NCI-H1436 treated with DMSO at 0.1 percent for 48 hours (cell line): Measurements from ENCODE around the gene ZNF282.

Source experiments
- DNase-seq: peaks from one replicate; lab custom pipeline; 2025; lab: John Stamatoyannopoulos, UW

Gene ZNF282

GRCh38 chr7:149191851-149192250, 3.5 kb upstream of the ZNF282 start:
- no peak for DNase-seq

- DNase-seq = no peak
Measured at GRCh38 chr7:149194799-149195179, 557 bp upstream of the ZNF282 start.

GRCh38 chr7:149196151-149196704, 882 bp downstream of the ZNF282 start:
- DNase-seq = no peak

- DNase-seq = no peak
Measured at GRCh38 chr7:149196705-149197171, 1.4 kb downstream of the ZNF282 start.

GRCh38 chr7:149197675-149198074, 2.3 kb downstream of the ZNF282 start:
- no peak for DNase-seq

- DNase-seq = no peak
Measured at GRCh38 chr7:149198161-149198816, 2.9 kb downstream of the ZNF282 start.

- DNase-seq = no peak
Measured at GRCh38 chr7:149199234-149199995, 4.1 kb downstream of the ZNF282 start.

- DNase-seq = no peak
Measured at GRCh38 chr7:149202831-149203231, 7.5 kb downstream of the ZNF282 start.

- DNase-seq = no peak
Measured at GRCh38 chr7:149205690-149206381, 10.5 kb downstream of the ZNF282 start.

- no peak for DNase-seq
Measured at GRCh38 chr7:149207324-149208035, 12.1 kb downstream of the ZNF282 start.

- no peak for DNase-seq
Measured at GRCh38 chr7:149209518-149210269, 14.3 kb downstream of the ZNF282 start.

GRCh38 chr7:149210551-149210950, 15.2 kb downstream of the ZNF282 start:
- DNase-seq = no peak

GRCh38 chr7:149214020-149214720, 18.8 kb downstream of the ZNF282 start:
- DNase-seq = no peak

- no peak for DNase-seq
Measured at GRCh38 chr7:149216402-149216801, 21.1 kb downstream of the ZNF282 start.

- no peak for DNase-seq
Measured at GRCh38 chr7:149217570-149217969, 22.2 kb downstream of the ZNF282 start.

- DNase-seq = no peak
Measured at GRCh38 chr7:149218469-149219420, 23.4 kb downstream of the ZNF282 start.

GRCh38 chr7:149220534-149220933, 25.2 kb downstream of the ZNF282 start:
- DNase-seq = no peak

GRCh38 chr7:149223176-149223575, 27.8 kb downstream of the ZNF282 start:
- no peak for DNase-seq

- DNase-seq = no peak
Measured at GRCh38 chr7:149223761-149224160, 28.4 kb downstream of the ZNF282 start.
